C4-2B (cell line): ENCODE measurements around the gene COA8.

Experiments
- ZFX ChIP-seq: fragments of 450-650 bp; IDR thresholded peaks from 2 replicates; pipeline ENCODE4 v1.6.1; 2017
- TF ChIP-seq, protein P1 (sequence below): fragments of 450-650 bp; conservative IDR thresholded peaks from 2 replicates; pipeline ENCODE4 v1.5.1; 2017; ENCODE audit warnings: mild to moderate bottlenecking

DNA sequence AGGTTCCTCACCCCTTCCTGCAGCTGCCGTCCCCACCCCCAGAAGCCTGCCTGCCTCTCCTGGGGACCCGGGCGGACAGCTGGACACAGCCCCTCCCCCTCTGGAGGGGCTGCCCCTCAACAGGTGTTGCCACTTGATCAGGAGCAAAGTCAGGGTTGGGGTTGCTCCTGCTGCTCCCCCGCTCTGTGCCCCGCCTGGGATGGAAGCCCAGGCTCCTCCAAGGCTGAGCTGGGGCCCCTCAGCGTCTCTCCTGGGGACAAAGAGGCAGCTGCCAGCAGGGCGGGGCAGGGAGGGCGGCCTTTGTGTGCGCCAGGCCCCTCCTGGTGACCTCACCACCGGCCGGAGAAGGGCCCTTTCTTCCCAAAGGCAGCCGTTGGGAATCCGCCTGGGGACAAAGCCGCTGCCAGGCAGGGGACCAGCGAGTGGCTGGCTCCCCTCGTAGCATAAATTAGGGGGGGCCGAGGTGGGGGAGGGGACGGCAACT is 20.1 kb upstream of the COA8 start:
- TF ChIP-seq, protein P1, sequence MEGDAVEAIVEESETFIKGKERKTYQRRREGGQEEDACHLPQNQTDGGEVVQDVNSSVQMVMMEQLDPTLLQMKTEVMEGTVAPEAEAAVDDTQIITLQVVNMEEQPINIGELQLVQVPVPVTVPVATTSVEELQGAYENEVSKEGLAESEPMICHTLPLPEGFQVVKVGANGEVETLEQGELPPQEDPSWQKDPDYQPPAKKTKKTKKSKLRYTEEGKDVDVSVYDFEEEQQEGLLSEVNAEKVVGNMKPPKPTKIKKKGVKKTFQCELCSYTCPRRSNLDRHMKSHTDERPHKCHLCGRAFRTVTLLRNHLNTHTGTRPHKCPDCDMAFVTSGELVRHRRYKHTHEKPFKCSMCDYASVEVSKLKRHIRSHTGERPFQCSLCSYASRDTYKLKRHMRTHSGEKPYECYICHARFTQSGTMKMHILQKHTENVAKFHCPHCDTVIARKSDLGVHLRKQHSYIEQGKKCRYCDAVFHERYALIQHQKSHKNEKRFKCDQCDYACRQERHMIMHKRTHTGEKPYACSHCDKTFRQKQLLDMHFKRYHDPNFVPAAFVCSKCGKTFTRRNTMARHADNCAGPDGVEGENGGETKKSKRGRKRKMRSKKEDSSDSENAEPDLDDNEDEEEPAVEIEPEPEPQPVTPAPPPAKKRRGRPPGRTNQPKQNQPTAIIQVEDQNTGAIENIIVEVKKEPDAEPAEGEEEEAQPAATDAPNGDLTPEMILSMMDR = no peak
- no peak for TF ChIP-seq ZFX
